HG02840 (cell line): ENCODE results near the gene CNN1.
"Not testable (repeated sequence)": the region's sequence is repeated elsewhere in the genome, so short reads cannot be mapped to it uniquely, and the experiment has no call there.

Experiments
- ATAC-seq: cut with Tn5 transposase; IDR thresholded peaks from one replicate; pipeline ENCODE4 v1.9.1; 2021; ENCODE audit warnings: mild to moderate bottlenecking, moderate library complexity, moderate number of reproducible peaks; ENCODE audit not compliant: unreplicated experiment, low FRiP score

Gene CNN1

GRCh38 chr19:11598103-11598483, 59.4 kb downstream of the CNN1 start:
- ATAC-seq = no peak

- no peak for ATAC-seq
These were observed 60.1 kb downstream of the CNN1 start for GRCh38 chr19:11598746-11599145.

- not testable (repeated sequence) for ATAC-seq
These were observed 61.1 kb downstream of the CNN1 start for GRCh38 chr19:11599704-11600103.
